IPS-NIHi11 (cell line): ENCODE data around the gene MUC13.

ENCODE experiments used
- DNase-seq: peaks from one replicate; pipeline ENCODE4 v3.0.0; 2012; ENCODE audit warnings: mixed read lengths, low spot score

MUC13 gene

GRCh38 chr3:124896824-124897526, 37.6 kb downstream of the MUC13 start:
- DNase-seq = no peak

DNA sequence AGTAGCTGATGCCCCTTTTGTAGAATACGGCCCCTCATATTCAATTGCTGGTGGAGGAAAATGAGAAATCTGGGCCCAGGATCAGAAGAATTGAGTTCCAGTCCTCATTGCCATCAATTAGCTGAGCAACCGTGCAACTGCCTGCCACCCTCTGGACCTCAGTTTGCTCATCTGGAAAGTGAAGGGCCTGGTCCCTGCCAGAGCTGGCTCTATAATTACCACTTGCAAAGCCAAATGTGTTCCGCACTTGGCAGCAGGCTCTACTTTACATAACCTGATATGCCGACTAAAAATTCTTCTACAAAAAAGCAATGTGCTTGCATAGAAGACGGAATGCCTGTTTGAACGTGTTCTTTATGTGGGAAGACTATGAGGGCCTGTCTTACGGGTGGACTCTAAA, 38.8 kb downstream of the MUC13 start:
- DNase-seq = no peak

GRCh38 chr3:124893526-124893925, 41.0 kb downstream of the MUC13 start:
- no peak for DNase-seq

DNA sequence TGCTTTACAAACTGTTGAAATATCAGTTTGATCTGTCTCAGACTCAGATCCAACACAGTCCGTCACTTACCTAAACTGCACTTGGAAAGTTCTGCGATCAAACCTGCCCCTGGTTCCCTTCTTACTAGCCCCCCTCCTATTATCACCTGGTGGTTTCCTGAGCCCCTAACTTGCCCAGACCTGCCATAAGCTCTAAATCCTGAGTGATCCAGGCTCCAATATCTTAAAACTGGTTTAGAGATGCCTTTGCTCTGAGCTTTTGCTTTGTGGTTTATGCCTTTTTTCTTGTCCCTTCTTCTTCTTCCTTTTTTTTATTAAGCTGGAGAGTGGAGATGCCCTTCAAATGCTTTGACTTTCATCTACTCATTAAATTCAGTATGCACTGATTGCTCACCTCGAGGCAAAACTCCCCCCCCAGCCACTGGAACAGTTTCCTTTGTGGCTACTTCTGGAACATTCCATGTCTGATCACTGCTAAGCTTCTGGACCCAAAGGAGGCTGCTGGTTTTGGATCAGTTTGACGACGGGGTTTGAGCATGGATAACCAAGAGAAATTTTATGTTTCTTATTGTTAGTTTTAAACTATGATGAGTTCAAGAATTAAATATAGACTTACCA, 43.9 kb downstream of the MUC13 start:
- no peak for DNase-seq

DNA sequence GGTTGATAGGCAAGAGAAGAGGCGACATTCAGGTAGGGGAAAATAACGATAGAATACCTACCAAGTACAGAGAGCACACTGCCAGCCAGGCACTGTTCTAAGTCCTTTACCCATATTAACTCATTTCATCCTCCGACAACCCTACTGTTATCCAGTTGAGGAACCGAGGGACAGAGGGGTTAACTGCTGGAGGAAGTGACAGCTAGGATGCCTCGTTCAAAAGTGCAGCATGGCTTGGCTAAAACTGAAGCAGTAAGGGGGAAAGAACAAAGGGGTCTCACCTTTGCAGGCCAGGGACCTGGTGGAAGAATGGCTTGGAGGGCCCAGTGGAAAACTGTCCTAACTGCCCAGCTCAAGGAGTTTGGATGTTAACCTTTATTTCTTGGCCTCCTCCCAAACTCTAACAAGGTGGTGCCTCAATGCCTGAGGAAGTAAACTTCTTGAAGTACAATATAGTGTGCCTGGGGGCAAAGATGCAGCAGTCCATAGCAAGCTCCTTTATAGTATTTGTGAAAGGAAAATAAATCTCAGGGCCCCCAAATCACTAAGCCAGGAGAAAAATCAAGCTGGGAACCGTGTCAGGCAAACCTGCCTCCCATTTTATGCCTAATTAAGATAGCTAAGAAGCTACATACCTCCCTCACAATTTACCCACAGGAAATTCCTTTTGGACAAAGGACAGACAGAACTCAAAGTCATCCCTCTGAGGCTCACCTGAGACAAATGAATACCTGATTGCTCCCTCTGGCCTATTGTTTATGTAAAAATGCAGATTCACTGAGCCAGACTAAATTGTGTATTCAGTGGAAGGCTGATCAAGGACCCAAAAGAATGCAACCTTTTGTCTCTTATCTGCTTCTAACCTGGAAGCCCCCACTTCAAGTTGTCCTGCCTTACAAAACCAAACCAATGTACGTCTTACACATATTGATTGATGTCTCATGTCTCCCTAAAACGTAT, 45.8 kb downstream of the MUC13 start:
- DNase-seq = no peak

DNA sequence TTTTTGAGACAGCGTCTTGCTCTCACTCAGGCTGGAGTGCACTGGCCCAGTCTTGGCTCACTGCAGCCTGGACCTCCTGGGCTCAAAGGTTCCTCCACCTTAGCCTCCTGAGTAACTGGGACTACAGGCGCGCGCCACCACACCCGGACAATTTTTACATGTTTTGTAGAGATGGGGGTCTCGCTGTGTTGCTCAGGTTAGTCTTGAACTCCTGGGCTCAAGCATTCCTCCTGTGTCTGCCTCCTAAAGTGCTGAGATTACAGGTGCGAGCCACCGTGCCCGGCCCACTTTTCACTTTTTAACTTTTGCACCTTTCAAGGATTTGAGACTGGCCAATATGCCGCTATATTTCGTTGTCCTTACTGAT, 46.6 kb downstream of the MUC13 start:
- no peak for DNase-seq

DNA sequence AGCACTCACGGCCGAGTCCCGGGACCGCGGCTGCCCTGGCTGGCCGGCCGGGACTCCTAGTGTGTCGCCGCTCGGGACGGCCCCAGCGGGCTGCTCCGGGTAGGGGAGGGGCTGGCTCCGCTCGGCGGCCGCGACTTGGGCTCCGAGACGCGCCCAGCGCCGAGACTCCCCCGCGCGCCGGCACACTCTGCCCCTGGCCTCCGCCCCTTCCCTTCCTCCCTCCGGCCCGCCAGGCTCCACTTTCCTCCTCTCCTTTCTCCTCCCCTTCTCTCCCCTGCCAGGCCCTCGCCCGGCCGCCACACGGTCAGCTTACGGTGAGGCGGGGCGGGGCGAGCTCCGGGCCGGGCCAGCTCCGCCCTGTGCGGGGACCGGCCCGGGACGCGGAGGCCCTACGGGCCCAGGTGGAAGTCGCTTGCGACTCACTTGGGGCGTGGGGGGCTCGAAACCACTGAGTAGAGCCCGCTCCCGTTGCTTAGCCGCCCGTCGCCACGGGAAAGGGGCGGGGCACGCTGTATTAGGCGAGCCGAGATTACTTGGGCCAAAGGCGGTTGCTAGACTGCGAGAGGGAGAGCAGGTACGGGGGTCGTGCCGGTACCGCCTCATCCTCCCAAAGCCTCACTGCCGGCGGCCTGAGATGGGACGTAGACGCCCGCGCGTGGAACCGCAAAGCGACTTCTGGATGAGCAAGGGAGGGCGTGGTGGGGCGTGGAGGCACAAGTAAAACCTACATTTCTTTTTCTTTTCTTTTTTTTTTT, 47.2 kb downstream of the MUC13 start, which contains the start of gene ITGB5:
Gene ITGB5 (minus strand): TSS at position 189 of the 755 bp plus-strand sequence. CDS start 365 bp downstream, outside the sequence.
- DNase-seq = peak; percentile 86

- peak; percentile 64 for DNase-seq
Observed at GRCh38 chr3:124886168-124887056, 48.1 kb downstream of the MUC13 start.

GRCh38 chr3:124885466-124886167, 48.9 kb downstream of the MUC13 start:
- DNase-seq = no peak

- DNase-seq = no peak
Observed at GRCh38 chr3:124884474-124885101, 50.0 kb downstream of the MUC13 start.

GRCh38 chr3:124883766-124884473, 50.6 kb downstream of the MUC13 start:
- DNase-seq = no peak

- DNase-seq = no peak
Observed at GRCh38 chr3:124882816-124883747, 51.5 kb downstream of the MUC13 start.

- DNase-seq = no peak
Observed at GRCh38 chr3:124881976-124882697, 52.4 kb downstream of the MUC13 start.

GRCh38 chr3:124879337-124879680, 55.2 kb downstream of the MUC13 start:
- DNase-seq = no peak

- no peak for DNase-seq
Observed at GRCh38 chr3:124878561-124879336, 55.8 kb downstream of the MUC13 start.

DNA sequence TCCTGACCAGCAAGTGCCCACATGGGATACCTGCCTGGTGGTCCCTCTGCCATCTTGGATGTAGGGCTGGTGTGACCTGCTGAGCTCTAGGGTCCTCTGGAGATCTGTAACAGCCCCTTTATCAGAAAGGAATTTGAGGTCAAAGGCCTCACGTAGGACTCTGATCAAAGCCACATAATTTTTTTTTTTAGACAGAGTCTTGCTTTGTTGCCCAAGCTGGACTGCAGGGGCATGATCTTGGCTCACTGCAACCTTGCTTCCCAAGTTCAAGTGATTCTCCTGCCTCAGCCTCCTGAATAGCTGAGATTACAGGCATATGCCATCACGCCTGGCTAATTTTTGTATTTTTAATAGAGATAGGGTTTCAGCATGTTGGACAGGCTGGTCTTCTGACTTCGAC, 56.9 kb downstream of the MUC13 start:
- DNase-seq = no peak
